ENCODE measurements around the gene MYH14.
"Not testable (repeated sequence)": the region's sequence is repeated elsewhere in the genome, so short reads cannot be mapped to it uniquely, and the experiment has no call there.

Gene MYH14

GRCh38 chr19:50320051-50320450 is 116.6 kb downstream of the MYH14 start:
- no peak for DNase-seq (ENCODE audit: low read depth)

GRCh38 chr19:50320596-50320995 is 117.2 kb downstream of the MYH14 start:
- DNase-seq (ENCODE audit: low read depth): no peak

- no peak for DNase-seq (ENCODE audit: low read depth)
These were observed 118.4 kb downstream of the MYH14 start for GRCh38 chr19:50321831-50322230.

GRCh38 chr19:50322234-50322633 is 118.8 kb downstream of the MYH14 start:
- DNase-seq (ENCODE audit: low read depth): no peak

GRCh38 chr19:50322931-50323781 is 119.7 kb downstream of the MYH14 start:
- DNase-seq (ENCODE audit: low read depth): no peak

- DNase-seq (ENCODE audit: low read depth): no peak
These were observed 120.3 kb downstream of the MYH14 start for GRCh38 chr19:50323782-50324133.

- DNase-seq (ENCODE audit: low read depth): no peak
These were observed 120.9 kb downstream of the MYH14 start for GRCh38 chr19:50324331-50324730.

- DNase-seq (ENCODE audit: low read depth): peak; percentile 53
These were observed 122.1 kb downstream of the MYH14 start for GRCh38 chr19:50325310-50326100.

- DNase-seq (ENCODE audit: low read depth): no peak
These were observed 122.8 kb downstream of the MYH14 start for GRCh38 chr19:50326101-50326664.

- no peak for DNase-seq (ENCODE audit: low read depth)
These were observed 123.6 kb downstream of the MYH14 start for GRCh38 chr19:50327013-50327412.

- DNase-seq (ENCODE audit: low read depth): no peak
These were observed 124.2 kb downstream of the MYH14 start for GRCh38 chr19:50327461-50328223.

- no peak for DNase-seq (ENCODE audit: low read depth)
These were observed 124.9 kb downstream of the MYH14 start for GRCh38 chr19:50328224-50328872.

GRCh38 chr19:50328873-50329145 is 125.4 kb downstream of the MYH14 start:
- DNase-seq (ENCODE audit: low read depth): no peak

- DNase-seq (ENCODE audit: low read depth): peak; percentile 67
These were observed 125.9 kb downstream of the MYH14 start, which contains the start of gene KCNC3 for GRCh38 chr19:50329146-50329925. KCNC3 (minus strand) TSS chr19:50329377; CDS start chr19:50329082, 295 bp downstream.

- not testable (repeated sequence) for DNase-seq (ENCODE audit: low read depth)
These were observed 126.5 kb downstream of the MYH14 start for GRCh38 chr19:50329926-50330294.

GRCh38 chr19:50330365-50331078 is 127.1 kb downstream of the MYH14 start:
- DNase-seq (ENCODE audit: low read depth): peak; percentile 66

GRCh38 chr19:50331221-50331993 is 128.0 kb downstream of the MYH14 start:
- DNase-seq (ENCODE audit: low read depth): no peak

GRCh38 chr19:50331994-50332243 is 128.5 kb downstream of the MYH14 start:
- DNase-seq (ENCODE audit: low read depth): no peak

- DNase-seq (ENCODE audit: low read depth): no peak
These were observed 129.0 kb downstream of the MYH14 start for GRCh38 chr19:50332244-50333038.
